Measurements from ENCODE around the gene SCNN1A. TPM values are rescaled to one million over a fixed set of nuclear protein-coding genes. Genes with fewer than 3 reads are reported as not detected.

SCNN1A gene
- total RNA-seq, 6 donors from 2014 or later: 153 to 594 (median 346) TPM

DNA sequence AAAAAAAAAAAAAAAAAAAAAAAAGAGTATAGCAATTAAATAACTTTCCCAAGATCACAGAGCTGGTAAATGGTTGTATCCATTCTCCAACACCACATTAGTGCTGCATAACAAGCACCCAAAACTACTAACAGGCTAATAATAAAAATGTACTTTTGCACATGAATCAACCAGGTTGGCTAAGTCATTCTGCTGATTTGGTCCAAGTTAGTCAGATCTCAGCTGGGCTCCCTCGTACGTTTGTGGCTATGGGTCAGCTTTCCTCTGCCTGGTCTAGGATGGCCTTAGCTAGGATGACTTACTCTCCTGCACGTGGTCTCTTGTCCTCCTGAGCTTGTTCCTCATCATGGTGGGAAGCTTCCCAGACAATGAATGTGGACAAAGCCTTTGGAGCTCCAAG lies 72.7 kb downstream of the SCNN1A start:
- no peak for DNase-seq
- 93 to 95% methylated on average over 3 of the region's 3 CpGs for WGBS, 2 donors
- Histone ChIP-seq H3K9me3 (no peaks in the 10 kb centered on the region), H3K4me1 (peaks cover 0 to 5% (median 1%) of the 10 kb centered on the region in 4 donors), H3K36me3 (no peaks in the 10 kb centered on the region), H3K4me3 (no peak overlapping the region), H3K27me3 (no peaks in the 10 kb centered on the region), H3K27ac (no peak overlapping the region)
- ATAC-seq (ENCODE audit: low FRiP score in 2 of 2): no peak
- no peak for TF ChIP-seq POLR2AphosphoS5 (IDR thresholded peaks at IDR 0.05)
- TF ChIP-seq, protein P1, sequence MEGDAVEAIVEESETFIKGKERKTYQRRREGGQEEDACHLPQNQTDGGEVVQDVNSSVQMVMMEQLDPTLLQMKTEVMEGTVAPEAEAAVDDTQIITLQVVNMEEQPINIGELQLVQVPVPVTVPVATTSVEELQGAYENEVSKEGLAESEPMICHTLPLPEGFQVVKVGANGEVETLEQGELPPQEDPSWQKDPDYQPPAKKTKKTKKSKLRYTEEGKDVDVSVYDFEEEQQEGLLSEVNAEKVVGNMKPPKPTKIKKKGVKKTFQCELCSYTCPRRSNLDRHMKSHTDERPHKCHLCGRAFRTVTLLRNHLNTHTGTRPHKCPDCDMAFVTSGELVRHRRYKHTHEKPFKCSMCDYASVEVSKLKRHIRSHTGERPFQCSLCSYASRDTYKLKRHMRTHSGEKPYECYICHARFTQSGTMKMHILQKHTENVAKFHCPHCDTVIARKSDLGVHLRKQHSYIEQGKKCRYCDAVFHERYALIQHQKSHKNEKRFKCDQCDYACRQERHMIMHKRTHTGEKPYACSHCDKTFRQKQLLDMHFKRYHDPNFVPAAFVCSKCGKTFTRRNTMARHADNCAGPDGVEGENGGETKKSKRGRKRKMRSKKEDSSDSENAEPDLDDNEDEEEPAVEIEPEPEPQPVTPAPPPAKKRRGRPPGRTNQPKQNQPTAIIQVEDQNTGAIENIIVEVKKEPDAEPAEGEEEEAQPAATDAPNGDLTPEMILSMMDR (IDR thresholded peaks at IDR 0.05): no peak
- TF ChIP-seq EP300 (IDR thresholded peaks at IDR 0.05): no peak
- TF ChIP-seq POLR2A (IDR thresholded peaks at IDR 0.05): no peak

DNA sequence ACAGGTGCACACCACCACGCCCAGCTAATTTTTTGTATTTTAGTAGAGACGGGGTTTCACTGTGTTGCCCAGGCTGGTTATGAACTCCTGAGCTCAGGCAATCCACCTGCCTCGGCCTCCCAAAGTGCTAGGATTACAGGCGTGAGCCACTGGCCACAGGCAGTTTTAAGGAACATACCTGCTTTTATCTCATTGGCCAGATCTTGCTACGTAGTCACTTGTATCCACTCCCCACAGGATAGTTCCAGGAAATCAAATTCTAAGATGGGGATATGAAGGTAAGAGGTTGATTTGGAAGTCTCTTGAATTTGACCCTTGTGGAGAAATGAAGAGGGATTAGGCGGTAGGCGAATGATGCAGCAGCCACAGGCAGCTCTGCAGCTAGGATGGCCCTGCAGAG lies 73.6 kb downstream of the SCNN1A start:
- Histone ChIP-seq H3K27me3 (no peaks in the 10 kb centered on the region), H3K9me3 (no peaks in the 10 kb centered on the region), H3K4me3 (no peak overlapping the region), H3K27ac (no peak overlapping the region), H3K36me3 (no peaks in the 10 kb centered on the region), H3K4me1 (peaks cover 0 to under 1% (median 0%) of the 10 kb centered on the region in 4 donors)
- ATAC-seq (ENCODE audit: low FRiP score in 2 of 2) (no peak), DNase-seq (no peak)
- TF ChIP-seq POLR2AphosphoS5 (IDR thresholded peaks at IDR 0.05) (no peak), POLR2A (IDR thresholded peaks at IDR 0.05) (no peak), EP300 (IDR thresholded peaks at IDR 0.05) (no peak)
- TF ChIP-seq, protein P1 (IDR thresholded peaks at IDR 0.05): no peak
- WGBS, 2 donors: 86 to 93% methylated on average over 7 of the region's 7 CpGs

DNA sequence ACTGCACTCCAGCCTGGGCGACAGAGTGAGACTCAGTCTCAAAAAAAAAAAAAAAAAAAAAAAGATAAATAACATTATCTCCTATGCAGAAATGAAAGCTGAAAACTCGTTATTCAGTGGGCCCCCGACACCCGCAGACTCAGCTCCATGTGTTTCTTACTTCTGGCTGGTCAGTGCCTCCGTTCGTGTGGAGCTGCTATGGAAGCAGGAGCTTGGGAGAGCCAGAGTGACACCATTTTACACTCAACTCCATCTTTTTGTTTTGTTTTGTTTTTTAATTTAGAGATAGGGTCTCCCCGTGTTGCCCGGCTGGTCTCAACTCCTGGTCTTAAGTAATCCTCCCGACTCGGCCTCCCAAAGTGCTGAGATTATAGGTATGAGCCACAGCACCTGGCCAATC lies 78.2 kb downstream of the SCNN1A start:
- no peak for DNase-seq
- H3K9me3 ChIP-seq: no peaks in the 10 kb centered on the region
- H3K4me1 ChIP-seq: peaks cover 6 to 18% (median 15%) of the 10 kb centered on the region in 4 donors
- 91 to 95% methylated on average over 10 of the region's 10 CpGs for WGBS, 2 donors
- no peak for ATAC-seq (ENCODE audit: low FRiP score in 2 of 2)
- no peaks in the 10 kb centered on the region for H3K27me3 ChIP-seq
- H3K4me3 ChIP-seq: no peak overlapping the region
- H3K36me3 ChIP-seq: no peaks in the 10 kb centered on the region
- TF ChIP-seq, protein P1 (IDR thresholded peaks at IDR 0.05): no peak
- TF ChIP-seq POLR2A (IDR thresholded peaks at IDR 0.05): no peak
- TF ChIP-seq POLR2AphosphoS5 (IDR thresholded peaks at IDR 0.05): no peak
- no peak for TF ChIP-seq EP300 (IDR thresholded peaks at IDR 0.05)
- no peak overlapping the region for H3K27ac ChIP-seq

Small RNA genes within 50 kb of the gene (small RNA-seq; reads per million reads assigned to genes)
- gene RN7SL391P: 0 to 0.20 (median 0) reads per million in 4 donors

Other genes with a start within 250 kb of the SCNN1A start
- 100 to 1,000 TPM in 5 of 6 donors, 10 to 100 TPM in 1; 96.4 to 716 (median 484) TPM for gene CD9, start 175.2 kb downstream of the SCNN1A start, total RNA-seq
- 1 to 10 TPM in 5 of 6 donors, not detected in 1; 1.1 to 4.8 (median 2.1) TPM for gene PLEKHG6, start 64.9 kb downstream of the SCNN1A start, total RNA-seq
- gene TNFRSF1A, start 33.5 kb downstream of the SCNN1A start, total RNA-seq: 100 to 1,000 TPM; 140 to 425 (median 202) TPM
- gene LTBR, start 8.6 kb upstream of the SCNN1A start, total RNA-seq: 100 to 1,000 TPM in 5 of 6 donors, 10 to 100 TPM in 1; 84.9 to 207 (median 150) TPM
- gene CD27, start 69.4 kb upstream of the SCNN1A start, total RNA-seq: 1 to 10 TPM in 5 of 6 donors, not detected in 1; 1.0 to 8.8 (median 3.3) TPM
- gene TAPBPL, start 76.5 kb upstream of the SCNN1A start, total RNA-seq: 10 to 100 TPM; 32.6 to 71.5 (median 46.9) TPM
- 10 to 100 TPM in 2 of 6 donors, 1 to 10 TPM in 4; 4.6 to 25.1 (median 7.1) TPM for gene VAMP1, start 95.1 kb upstream of the SCNN1A start, total RNA-seq
- 100 to 1,000 TPM in 2 of 6 donors, 10 to 100 TPM in 4; 40.1 to 125 (median 67.2) TPM for gene MRPL51, start 117.7 kb upstream of the SCNN1A start, total RNA-seq
- gene NCAPD2, start 118.5 kb upstream of the SCNN1A start, total RNA-seq: 10 to 100 TPM; 15.4 to 43.0 (median 25.5) TPM
- 1,000 to 10,000 TPM in 3 of 6 donors, 100 to 1,000 TPM in 3; 442 to 1,402 (median 931) TPM for gene GAPDH, start 159.0 kb upstream of the SCNN1A start, total RNA-seq
- 100 to 1,000 TPM in 1 of 6 donors, 10 to 100 TPM in 5; 13.3 to 108 (median 32.0) TPM for gene IFFO1, start 180.5 kb upstream of the SCNN1A start, total RNA-seq
- 10 to 100 TPM; 19.4 to 49.2 (median 36.6) TPM for gene NOP2, start 192.7 kb upstream of the SCNN1A start, total RNA-seq
- 100 to 1,000 TPM; 165 to 267 (median 178) TPM for gene CHD4, start 231.8 kb upstream of the SCNN1A start, total RNA-seq

Data from upper lobe of left lung (tissue), 6 donors.